IMR-90 (cell line): ENCODE measurements around the gene TULP3. TPM values are rescaled to one million over a fixed set of nuclear protein-coding genes. Genes with fewer than 3 reads are reported as not detected.

Experiments used
- ATAC-seq: fragments of 200-7000 bp; cut with Tn5 transposase; 2 replicates; pipeline ENCODE4 v1.9.1; 2020; ENCODE audit warnings: low read depth, mild to moderate bottlenecking, moderate library complexity
- BruUV-seq: library from RNA; stranded (reverse); fragments of 400-500 nt; replicated peaks from 2 replicates; lab custom pipeline; 2021; lab: Mats Ljungman, UMichigan
- CTCF ChIA-PET: fragments of 300-600 bp; formaldehyde crosslinking; extraction: SDS; loops from one replicate; lab custom pipeline; 2021; ENCODE audit warnings: antibody characterized with exemption; lab: Yijun Ruan, JAX
- POLR2A ChIA-PET: fragments of 300-600 bp; sonication (Branson Sonifier 250); formaldehyde crosslinking; loops from one replicate; lab custom pipeline; 2022; ENCODE audit warnings: antibody characterized with exemption; ENCODE audit not compliant: unreplicated experiment; lab: Charles Lee
- DNase-seq: peaks from one replicate; pipeline ENCODE4 v3.0.0; 2013
- H2AFZ ChIP-seq: replicated peaks from 2 replicates; pipeline ENCODE3; 2013; ENCODE audit warnings: low read length, mild to moderate bottlenecking; ENCODE audit not compliant: poor library complexity
- H2AK5ac ChIP-seq: 2 replicates; pipeline ENCODE4 v1.6.1; 2013; ENCODE audit warnings: low read depth, low read length, inconsistent platforms
- H2AK9ac ChIP-seq: replicated peaks from 2 replicates; pipeline ENCODE3; 2013; ENCODE audit warnings: mild to moderate bottlenecking, low read depth, low read length, moderate library complexity; ENCODE audit not compliant: poor library complexity
- H2BK120ac ChIP-seq: 2 replicates; pipeline ENCODE4 v1.6.1; 2013; ENCODE audit warnings: low read depth, low read length, inconsistent platforms
- H2BK15ac ChIP-seq: 3 replicates; pipeline ENCODE4 v1.6.1; 2013; ENCODE audit warnings: low read depth, low read length, inconsistent platforms
- H2BK20ac ChIP-seq: 2 replicates; pipeline ENCODE4 v1.6.1; 2013; ENCODE audit warnings: low read depth, mild to moderate bottlenecking, inconsistent platforms, low read length, moderate library complexity
- H2BK5ac ChIP-seq: 2 replicates; pipeline ENCODE4 v1.6.1; 2013; ENCODE audit warnings: mild to moderate bottlenecking, low read depth, low read length, inconsistent platforms; ENCODE audit not compliant: poor library complexity, severe bottlenecking
- H3K14ac ChIP-seq: replicated peaks from 2 replicates; pipeline ENCODE4 v1.6.1; 2013; ENCODE audit warnings: low read depth, low read length, inconsistent platforms
- H3K18ac ChIP-seq: 2 replicates; pipeline ENCODE4 v1.6.1; 2013; ENCODE audit warnings: low read depth, low read length, control low read depth
- H3K23ac ChIP-seq: 2 replicates; pipeline ENCODE4 v1.6.1; 2013; ENCODE audit warnings: low read depth, low read length, inconsistent platforms
- H3K27ac ChIP-seq: 2 replicates; pipeline ENCODE4 v1.5.1; 2013; ENCODE audit warnings: mild to moderate bottlenecking, control low read depth, low read length; ENCODE audit not compliant: insufficient read depth
- H3K27me3 ChIP-seq: 2 replicates; pipeline ENCODE4 v1.6.1; 2013; ENCODE audit warnings: low read length; ENCODE audit not compliant: control insufficient read depth, insufficient read depth
- H3K36me3 ChIP-seq: 2 replicates; pipeline ENCODE4 v1.6.1; 2013; ENCODE audit warnings: low read length, mixed read lengths; ENCODE audit not compliant: control insufficient read depth, insufficient read depth
- H3K4ac ChIP-seq: 2 replicates; pipeline ENCODE4 v1.6.1; 2013; ENCODE audit warnings: low read depth, low read length, inconsistent platforms
- H3K4me1 ChIP-seq: 2 replicates; pipeline ENCODE4 v1.6.1; 2013; ENCODE audit warnings: low read length, mixed read lengths; ENCODE audit not compliant: control insufficient read depth, insufficient read depth
- H3K4me2 ChIP-seq: 2 replicates; pipeline ENCODE4 v1.6.1; 2013; ENCODE audit warnings: low read depth, mild to moderate bottlenecking, control low read depth, low read length, moderate library complexity
- H3K4me3 ChIP-seq: 2 replicates; pipeline ENCODE4 v1.5.1; 2013; ENCODE audit warnings: low read depth, mild to moderate bottlenecking, control low read depth, low read length, moderate library complexity; ENCODE audit not compliant: insufficient read depth
- H3K56ac ChIP-seq: 2 replicates; pipeline ENCODE4 v1.6.1; 2013; ENCODE audit warnings: low read length, inconsistent platforms; ENCODE audit not compliant: insufficient read depth; ENCODE audit errors: extremely low read depth
- H3K79me1 ChIP-seq, 2 experiments: 2 replicates each; pipeline ENCODE4 v1.6.1; 2013; ENCODE audit warnings: low read length in 2 of 2, inconsistent platforms in 1 of 2, low read depth in 1 of 2
- H3K9ac ChIP-seq: 2 replicates; pipeline ENCODE4 v1.6.1; 2013; ENCODE audit warnings: low read depth, low read length, control low read depth
- H3K9me1 ChIP-seq: 2 replicates; pipeline ENCODE4 v1.6.1; 2013; ENCODE audit warnings: low read length, inconsistent platforms; ENCODE audit not compliant: insufficient read depth
- H3K9me3 ChIP-seq: 2 replicates; pipeline ENCODE4 v1.6.1; 2013; ENCODE audit warnings: low read length; ENCODE audit not compliant: control insufficient read depth, insufficient read depth
- H4K20me1 ChIP-seq: 2 replicates; pipeline ENCODE4 v1.6.1; 2013; ENCODE audit warnings: low read length, inconsistent platforms; ENCODE audit not compliant: insufficient read depth
- H4K5ac ChIP-seq: 2 replicates; pipeline ENCODE4 v1.6.1; 2013; ENCODE audit warnings: mild to moderate bottlenecking, low read depth, low read length, control low read depth
- H4K8ac ChIP-seq, 2 experiments: 2 replicates each; pipeline ENCODE4 v1.6.1; 2013; ENCODE audit warnings: low read depth in 2 of 2, low read length in 2 of 2, control low read depth in 1 of 2, inconsistent platforms in 1 of 2
- H4K91ac ChIP-seq: 2 replicates; pipeline ENCODE4 v1.6.1; 2013; ENCODE audit warnings: low read depth, low read length, inconsistent platforms; ENCODE audit not compliant: insufficient read depth
- BHLHE40 ChIP-seq: fragments of 150-350 bp; IDR thresholded peaks from 2 replicates; pipeline ENCODE4 v1.6.1; 2016; ENCODE audit warnings: mild to moderate bottlenecking, low read depth, low read length
- CEBPB ChIP-seq: IDR thresholded peaks from 2 replicates; pipeline ENCODE4 v1.6.1; 2012; ENCODE audit warnings: low read depth, low read length, improper control_type of control experiment
- CHD1 ChIP-seq: IDR thresholded peaks from 2 replicates; pipeline ENCODE4 v1.6.1; 2012; ENCODE audit warnings: low read depth, low read length, improper control_type of control experiment
- CTCF ChIP-seq: conservative IDR thresholded peaks from 2 replicates; pipeline ENCODE4 v1.5.1; 2012; ENCODE audit warnings: mild to moderate bottlenecking, low read depth, low read length, improper control_type of control experiment
- FOS ChIP-seq: fragments of 150-350 bp; IDR thresholded peaks from 2 replicates; pipeline ENCODE4 v1.6.1; 2016; ENCODE audit warnings: low read depth, low read length
- MAZ ChIP-seq: IDR thresholded peaks from 2 replicates; pipeline ENCODE4 v1.6.1; 2012; ENCODE audit warnings: low read depth, mild to moderate bottlenecking, low read length, improper control_type of control experiment, moderate library complexity, borderline replicate concordance
- MXI1 ChIP-seq: IDR thresholded peaks from 2 replicates; pipeline ENCODE4 v1.6.1; 2012; ENCODE audit warnings: low read depth, mild to moderate bottlenecking, low read length, moderate library complexity, borderline replicate concordance
- NFE2L2 ChIP-seq: fragments of 150-350 bp; IDR thresholded peaks from 2 replicates; pipeline ENCODE4 v1.6.1; 2016; ENCODE audit warnings: low read depth, mild to moderate bottlenecking, low read length
- POLR2A ChIP-seq: IDR thresholded peaks from 2 replicates; pipeline ENCODE4 v1.6.1; 2012; ENCODE audit warnings: mild to moderate bottlenecking, low read depth, low read length
- RAD21 ChIP-seq: IDR thresholded peaks from 2 replicates; pipeline ENCODE4 v1.6.1; 2012; ENCODE audit warnings: low read length, improper control_type of control experiment
- RCOR1 ChIP-seq: IDR thresholded peaks from 2 replicates; pipeline ENCODE4 v1.6.1; 2012; ENCODE audit warnings: mild to moderate bottlenecking, low read length, improper control_type of control experiment; ENCODE audit not compliant: insufficient replicate concordance
- RFX5 ChIP-seq: IDR thresholded peaks from 2 replicates; pipeline ENCODE4 v1.8.0; 2012; ENCODE audit warnings: low read depth, mild to moderate bottlenecking, low read length, moderate library complexity
- SMC3 ChIP-seq: fragments of 150-350 bp; IDR thresholded peaks from 2 replicates; pipeline ENCODE4 v1.6.1; 2016; ENCODE audit warnings: low read depth, mild to moderate bottlenecking, antibody characterized with exemption, low read length, moderate library complexity
- USF2 ChIP-seq: fragments of 150-350 bp; IDR thresholded peaks from 2 replicates; pipeline ENCODE4 v1.6.1; 2017; ENCODE audit warnings: mild to moderate bottlenecking, antibody characterized with exemption, low read length, low read depth
- WGBS, 2 experiments: methylation state at CpG; one replicate each; pipeline versions ENCODE4 v1.1.5 to v1.1.7; 2013; ENCODE audit warnings: missing lambda C conversion rate in 2 of 2; ENCODE audit not compliant: insufficient read length in 1 of 2; ENCODE audit errors: extremely low coverage in 2 of 2; 5-methylcytosine and 5-hydroxymethylcytosine counted together
- dilution Hi-C: fragments of 300-500 bp; cut with HindIII; formaldehyde crosslinking; loops from one replicate; pipeline ENCODE4 v1.14.3; 2018; ENCODE audit warnings: low sequenced_read_pairs; ENCODE audit not compliant: unreplicated experiment
- in situ Hi-C: fragments of 300-500 bp; cut with MboI; formaldehyde crosslinking; loops from 3 replicates; pipeline ENCODE4 v1.14.3; 2019; ENCODE audit warnings: low sequenced_read_pairs, inconsistent platforms, mixed read lengths
- intact Hi-C: fragments of 100-400 bp; cut with micrococcal nuclease; formaldehyde crosslinking; loops from 2 replicates; pipeline ENCODE4 v1.10.0; 2022
- polyA plus RNA-seq, 3 experiments: library from polyadenylated mRNA; depleted of rRNA; stranded (reverse); fragments of >200 nt; gene quantifications; 2 replicates each; pipeline ENCODE4 v1.2.3, GENCODE V29; 2012; ENCODE audit warnings: low replicate concordance in 1 of 3
- total RNA-seq: library from RNA; depleted of rRNA; stranded (reverse); fragments of >200 nt; gene quantifications from 2 replicates; pipeline ENCODE4 v1.2.3, GENCODE V29; 2012

TULP3 gene
- total and polyA plus RNA-seq, 2 of the 4 experiments (the other 2 are of a cell fraction) = 35.2 to 35.5 TPM

GRCh38 chr12:2940564-2940963, 49.9 kb downstream of the TULP3 start:
- intact Hi-C loops = no loop called here
- Histone ChIP-seq H3K14ac (no peak overlapping the region), H3K4me1 (peaks cover 5% of the 10 kb centered on the region; the same call in 1 of the 2 replicates), H3K18ac (no peak overlapping the region), H3K9ac (no peak overlapping the region), H4K20me1 (0 out of 2 replicates have a peak, but pooled peaks cover 5% of the 10 kb centered on the region), H2BK120ac (no peak overlapping the region), H3K4me2 (no peak overlapping the region), H4K8ac (no peak overlapping the region), H3K56ac (no peak overlapping the region), H3K9me3 (no peaks in the 10 kb centered on the region), H3K27me3 (no peaks in the 10 kb centered on the region), H2AFZ (no peak overlapping the region), H2AK5ac (no peak overlapping the region), H3K4ac (no peak overlapping the region), H2BK15ac (no peak overlapping the region), H2BK20ac (no peak overlapping the region), H3K23ac (no peak overlapping the region), H2BK5ac (no peak overlapping the region), H4K5ac (no peak overlapping the region), H2AK9ac (no peak overlapping the region), H3K4me3 (no peak overlapping the region), H3K27ac (no peak overlapping the region), H3K9me1 (no peaks in the 10 kb centered on the region), H4K91ac (no peak overlapping the region), H3K36me3 (peaks cover 27% of the 10 kb centered on the region), H3K79me1 (no peaks in the 10 kb centered on the region)
- 22% methylated on average over 4 of the region's 10 CpGs; no CpG with 5 or more reads in 1 of the 2 experiments for WGBS, 2 experiments
- in situ Hi-C loops = no loop called here
- DNase-seq = no peak
- TF ChIP-seq CEBPB = no peak
- TF ChIP-seq RCOR1 = no peak
- no peak for TF ChIP-seq NFE2L2
- TF ChIP-seq RAD21 = no peak
- no peak for TF ChIP-seq POLR2A
- TF ChIP-seq MAZ = no peak
- TF ChIP-seq MXI1 = no peak
- TF ChIP-seq FOS = no peak
- TF ChIP-seq USF2 = no peak
- TF ChIP-seq SMC3 = no peak
- TF ChIP-seq CHD1 = no peak
- TF ChIP-seq RFX5 = no peak
- TF ChIP-seq BHLHE40 = no peak
- no peak for TF ChIP-seq CTCF
- CTCF ChIA-PET = interaction anchor here (0.6 kb wide), 1 partner anchor 12 kb away, joined by 5 read pairs; no protein-coding TSS in a partner anchor
- POLR2A ChIA-PET = interaction anchor here (0.5 kb wide), 1 partner anchor 49 kb away, joined by 3 read pairs; no protein-coding TSS in a partner anchor
- dilution Hi-C loops = no loop called here
- no peak for ATAC-seq
- BruUV-seq = no TSS peak
